ENCODE results near the gene TSKU. TPM values are rescaled to one million over a fixed set of nuclear protein-coding genes. Genes with fewer than 3 reads are reported as not detected.

Gene TSKU
- total and polyA plus RNA-seq, 9 of the 15 experiments (the other 6 are each of a cell fraction or from before 2014, with no cell fraction given): 0.60 to 11.9 (median 8.4) TPM

DNA sequence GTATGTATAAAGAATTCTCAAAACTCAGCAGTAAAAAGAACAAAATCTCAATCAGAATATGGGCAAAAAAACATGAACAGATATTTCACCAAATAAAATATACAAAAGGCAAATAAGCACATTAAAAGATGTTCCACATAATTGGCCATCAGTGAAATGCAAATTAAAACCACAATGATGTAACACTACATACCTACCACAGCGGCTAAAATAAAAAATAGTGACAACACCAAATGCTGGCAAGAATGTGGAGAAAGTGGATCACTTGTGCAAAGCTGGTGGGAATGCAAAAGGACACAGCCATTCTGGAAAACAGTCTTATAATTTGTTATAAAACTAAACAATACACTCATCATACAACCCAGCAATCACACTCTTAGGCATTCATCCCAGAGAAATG is 39.2 kb downstream of the TSKU start (continued):
- TF ChIP-seq, protein P1, sequence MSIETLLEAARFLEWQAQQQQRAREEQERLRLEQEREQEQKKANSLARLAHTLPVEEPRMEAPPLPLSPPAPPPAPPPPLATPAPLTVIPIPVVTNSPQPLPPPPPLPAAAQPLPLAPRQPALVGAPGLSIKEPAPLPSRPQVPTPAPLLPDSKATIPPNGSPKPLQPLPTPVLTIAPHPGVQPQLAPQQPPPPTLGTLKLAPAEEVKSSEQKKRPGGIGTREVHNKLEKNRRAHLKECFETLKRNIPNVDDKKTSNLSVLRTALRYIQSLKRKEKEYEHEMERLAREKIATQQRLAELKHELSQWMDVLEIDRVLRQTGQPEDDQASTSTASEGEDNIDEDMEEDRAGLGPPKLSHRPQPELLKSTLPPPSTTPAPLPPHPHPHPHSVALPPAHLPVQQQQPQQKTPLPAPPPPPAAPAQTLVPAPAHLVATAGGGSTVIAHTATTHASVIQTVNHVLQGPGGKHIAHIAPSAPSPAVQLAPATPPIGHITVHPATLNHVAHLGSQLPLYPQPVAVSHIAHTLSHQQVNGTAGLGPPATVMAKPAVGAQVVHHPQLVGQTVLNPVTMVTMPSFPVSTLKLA (conservative IDR thresholded peaks at IDR 0.05): no peak
- TF ChIP-seq MCM5 (IDR thresholded peaks at IDR 0.05; ENCODE audit: low read depth) (no peak), CC2D1A (IDR thresholded peaks at IDR 0.05) (no peak), YBX1 (IDR thresholded peaks at IDR 0.05) (no peak), TAF15 (IDR thresholded peaks at IDR 0.05; ENCODE audit: low read depth, low read length) (no peak), CEBPG (CRISPR knock-in tag; IDR thresholded peaks at IDR 0.05) (no peak), CEBPG (tag; conservative IDR thresholded peaks at IDR 0.05 in 1 of 2, IDR thresholded peaks at IDR 0.05 in 1 of 2) (peak; percentile 21 to 57; a peak in 2 of 4 replicates), NCOA1 (IDR thresholded peaks at IDR 0.05; ENCODE audit: low read depth) (no peak), RAD21 (CRISPR knock-in tag; conservative IDR thresholded peaks at IDR 0.05 in 1 of 2, IDR thresholded peaks at IDR 0.05 in 1 of 2) (no peak), SRF (CRISPR knock-in tag; IDR thresholded peaks at IDR 0.05) (no peak), RUNX1 (IDR thresholded peaks at IDR 0.05; ENCODE audit: low read depth) (no peak), DIDO1 (tag; IDR thresholded peaks at IDR 0.05; ENCODE audit: low read depth) (no peak), ZNF584 (CRISPR knock-in tag; IDR thresholded peaks at IDR 0.05; ENCODE audit: low read depth) (no peak), ETV6 (IDR thresholded peaks at IDR 0.05; ENCODE audit: borderline replicate concordance in 1 of 2, low read depth in 2 of 2, low read length in 1 of 2) (no peak), ETV6 (CRISPR knock-in tag; IDR thresholded peaks at IDR 0.05; ENCODE audit: borderline replicate concordance) (no peak), TCF7L2 (IDR thresholded peaks at IDR 0.05; ENCODE audit: low read depth, low read length) (no peak)
- TF ChIP-seq, protein P2, sequence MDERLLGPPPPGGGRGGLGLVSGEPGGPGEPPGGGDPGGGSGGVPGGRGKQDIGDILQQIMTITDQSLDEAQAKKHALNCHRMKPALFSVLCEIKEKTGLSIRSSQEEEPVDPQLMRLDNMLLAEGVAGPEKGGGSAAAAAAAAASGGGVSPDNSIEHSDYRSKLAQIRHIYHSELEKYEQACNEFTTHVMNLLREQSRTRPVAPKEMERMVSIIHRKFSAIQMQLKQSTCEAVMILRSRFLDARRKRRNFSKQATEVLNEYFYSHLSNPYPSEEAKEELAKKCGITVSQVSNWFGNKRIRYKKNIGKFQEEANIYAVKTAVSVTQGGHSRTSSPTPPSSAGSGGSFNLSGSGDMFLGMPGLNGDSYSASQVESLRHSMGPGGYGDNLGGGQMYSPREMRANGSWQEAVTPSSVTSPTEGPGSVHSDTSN (CRISPR knock-in tag; IDR thresholded peaks at IDR 0.05; ENCODE audit: low read depth): no peak
- TF ChIP-seq, protein P2 (tag; conservative IDR thresholded peaks at IDR 0.05; ENCODE audit: low read depth): no peak
- TF ChIP-seq, protein P3, sequence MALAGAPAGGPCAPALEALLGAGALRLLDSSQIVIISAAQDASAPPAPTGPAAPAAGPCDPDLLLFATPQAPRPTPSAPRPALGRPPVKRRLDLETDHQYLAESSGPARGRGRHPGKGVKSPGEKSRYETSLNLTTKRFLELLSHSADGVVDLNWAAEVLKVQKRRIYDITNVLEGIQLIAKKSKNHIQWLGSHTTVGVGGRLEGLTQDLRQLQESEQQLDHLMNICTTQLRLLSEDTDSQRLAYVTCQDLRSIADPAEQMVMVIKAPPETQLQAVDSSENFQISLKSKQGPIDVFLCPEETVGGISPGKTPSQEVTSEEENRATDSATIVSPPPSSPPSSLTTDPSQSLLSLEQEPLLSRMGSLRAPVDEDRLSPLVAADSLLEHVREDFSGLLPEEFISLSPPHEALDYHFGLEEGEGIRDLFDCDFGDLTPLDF (CRISPR knock-in tag; IDR thresholded peaks at IDR 0.05): no peak

Measured in K562 (cell line).